NCI-H2029 treated with DMSO at 0.1 percent for 48 hours (cell line): ENCODE measurements around the gene MYO15B.

Experiments used
- DNase-seq: peaks from one replicate; lab custom pipeline; 2025; lab: John Stamatoyannopoulos, UW

MYO15B gene

DNA sequence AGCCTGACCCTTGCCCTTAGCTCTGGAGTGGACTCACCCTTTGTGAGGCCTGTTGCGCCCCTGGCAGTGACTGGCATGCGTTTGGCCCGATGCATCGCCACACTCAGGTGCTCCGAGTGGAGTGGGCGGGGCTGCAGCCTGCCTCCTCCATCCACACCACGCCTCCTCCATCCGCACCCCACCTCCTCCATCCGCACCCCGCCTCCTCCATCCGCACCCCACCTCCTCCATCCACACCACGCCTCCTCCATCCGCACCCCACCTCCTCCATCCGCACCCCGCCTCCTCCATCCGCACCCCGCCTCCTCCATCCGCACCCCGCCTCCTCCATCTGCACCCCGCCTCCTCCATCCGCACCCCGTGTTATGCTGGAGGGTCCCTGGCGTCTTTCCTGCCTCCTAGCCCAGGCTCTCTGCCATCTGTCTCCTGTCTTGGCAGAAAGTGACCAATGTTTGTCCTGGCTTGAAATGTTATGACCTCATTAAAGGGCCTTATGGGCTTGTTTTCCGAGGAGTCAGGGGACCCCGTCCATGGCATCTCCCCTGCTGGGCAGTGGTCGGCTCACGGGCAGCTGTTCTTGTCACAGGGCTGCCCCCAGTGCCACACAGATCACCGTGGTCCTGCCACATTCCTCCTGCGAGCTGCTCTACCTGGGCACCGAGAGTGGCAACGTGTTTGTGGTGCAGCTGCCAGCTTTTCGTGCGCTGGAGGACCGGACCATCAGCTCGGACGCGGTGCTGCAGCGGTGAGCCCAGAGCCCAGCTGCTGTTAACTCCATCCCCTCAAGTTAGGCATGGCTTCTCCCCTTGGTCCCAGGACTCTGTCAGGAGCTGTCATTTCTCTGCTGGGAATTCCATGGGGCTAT lies 28.7 kb upstream of the MYO15B start:
- DNase-seq: no peak

DNA sequence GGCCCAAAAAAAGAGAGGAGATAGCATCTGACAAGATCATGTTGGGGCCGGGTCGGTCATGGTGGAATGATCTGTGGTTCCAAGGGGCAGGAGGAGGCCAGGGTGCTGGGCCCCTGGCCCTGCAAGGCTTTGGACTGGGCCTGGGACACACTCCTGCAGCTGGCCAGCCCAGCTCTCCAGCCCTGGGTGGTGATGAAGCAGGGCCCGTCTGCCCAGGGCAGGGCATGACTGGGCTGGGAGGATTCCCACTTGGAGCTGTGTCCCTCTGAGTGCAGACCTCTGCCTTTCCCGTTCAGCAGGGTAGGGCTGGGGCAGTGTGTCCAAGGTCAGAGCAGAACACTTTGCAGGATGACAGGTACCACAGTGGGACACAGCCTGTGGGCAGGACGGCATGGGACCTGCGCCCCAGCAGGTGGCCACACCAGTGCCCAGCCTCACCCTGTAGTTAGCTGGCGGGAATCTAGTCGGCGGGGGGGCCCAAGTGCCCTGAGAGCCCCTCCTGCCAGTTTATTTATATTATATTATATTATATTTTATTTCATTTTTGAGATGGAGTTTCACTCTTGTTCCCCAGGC lies 27.6 kb upstream of the MYO15B start:
- no peak for DNase-seq

DNA sequence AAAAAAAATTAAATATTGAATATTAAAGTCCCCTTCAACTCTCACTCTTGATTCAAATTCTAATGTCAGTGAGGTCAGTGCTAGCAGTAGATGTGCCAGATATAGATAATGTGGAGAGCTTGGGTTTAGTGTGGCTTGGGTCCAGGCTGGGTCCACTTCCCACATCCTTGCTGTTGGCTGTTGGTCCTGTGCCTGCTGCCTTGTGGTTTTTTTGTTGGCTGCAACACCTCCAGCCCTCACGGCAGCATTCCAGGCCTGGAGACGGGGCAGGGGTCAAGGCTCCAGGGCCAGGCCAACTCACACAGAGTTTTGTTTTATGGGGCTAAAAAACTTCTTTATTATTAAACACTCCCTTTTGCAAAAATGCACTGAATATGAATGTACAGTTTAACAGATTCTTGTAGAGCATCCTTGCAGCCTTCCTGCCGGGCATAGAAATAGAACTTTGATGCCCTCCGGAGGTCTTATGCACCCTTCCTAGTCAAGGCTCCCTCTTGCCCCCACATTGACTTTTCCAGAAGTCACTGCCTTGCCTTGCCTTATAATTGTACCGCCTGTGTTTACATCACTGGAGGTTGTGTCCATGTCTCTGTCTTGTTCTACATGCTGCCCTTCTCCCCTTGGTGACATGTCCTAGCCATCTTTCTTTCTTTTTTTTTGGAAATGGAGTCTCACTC lies 25.5 kb upstream of the MYO15B start:
- DNase-seq: no peak

DNA sequence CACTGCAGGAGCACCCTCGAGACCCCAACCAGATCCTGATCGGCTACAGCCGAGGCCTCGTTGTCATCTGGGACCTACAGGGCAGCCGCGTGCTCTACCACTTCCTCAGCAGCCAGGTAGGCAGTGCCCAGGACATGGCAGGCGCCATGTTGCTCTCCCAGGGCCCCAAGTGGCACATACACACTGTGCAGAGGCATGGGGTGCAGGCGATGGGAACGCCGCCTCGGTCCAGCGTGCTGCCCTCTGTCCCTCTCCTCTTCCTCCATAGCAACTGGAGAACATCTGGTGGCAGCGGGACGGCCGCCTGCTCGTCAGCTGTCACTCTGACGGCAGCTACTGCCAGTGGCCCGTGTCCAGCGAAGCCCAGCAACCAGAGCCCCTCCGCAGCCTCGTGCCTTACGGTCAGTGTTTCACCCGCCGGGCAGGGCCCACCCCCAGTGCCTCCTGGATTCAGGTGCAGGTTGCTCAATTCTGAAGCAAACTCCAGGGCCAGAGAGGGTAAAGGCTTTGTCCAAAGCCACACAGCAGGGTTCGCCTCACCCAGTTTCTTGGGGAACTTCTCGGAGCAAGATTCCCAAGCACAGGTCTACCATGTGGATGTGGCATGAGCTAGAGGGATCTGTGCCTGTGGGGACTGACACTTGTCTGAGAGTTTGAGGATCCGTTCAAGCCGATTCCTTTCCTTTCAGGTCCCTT lies 24.4 kb upstream of the MYO15B start:
- no peak for DNase-seq

DNA sequence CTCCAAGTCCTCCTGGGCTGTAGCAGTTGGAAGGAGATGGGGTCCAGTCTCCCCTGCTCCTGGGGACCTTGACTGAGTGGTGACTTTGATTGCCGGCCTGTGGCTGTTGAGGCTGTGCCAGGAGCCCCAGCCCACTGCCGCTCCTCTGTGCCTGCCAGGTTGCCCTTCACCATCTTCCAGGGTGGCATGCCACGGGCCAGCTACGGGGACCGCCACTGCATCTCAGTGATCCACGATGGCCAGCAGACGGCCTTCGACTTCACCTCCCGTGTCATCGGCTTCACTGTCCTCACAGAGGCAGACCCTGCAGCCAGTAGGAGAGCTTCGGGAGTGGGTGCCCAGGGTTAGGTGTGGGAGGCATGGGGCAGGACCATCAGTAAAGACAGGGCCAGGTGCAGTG lies 23.4 kb upstream of the MYO15B start:
- DNase-seq: no peak

DNA sequence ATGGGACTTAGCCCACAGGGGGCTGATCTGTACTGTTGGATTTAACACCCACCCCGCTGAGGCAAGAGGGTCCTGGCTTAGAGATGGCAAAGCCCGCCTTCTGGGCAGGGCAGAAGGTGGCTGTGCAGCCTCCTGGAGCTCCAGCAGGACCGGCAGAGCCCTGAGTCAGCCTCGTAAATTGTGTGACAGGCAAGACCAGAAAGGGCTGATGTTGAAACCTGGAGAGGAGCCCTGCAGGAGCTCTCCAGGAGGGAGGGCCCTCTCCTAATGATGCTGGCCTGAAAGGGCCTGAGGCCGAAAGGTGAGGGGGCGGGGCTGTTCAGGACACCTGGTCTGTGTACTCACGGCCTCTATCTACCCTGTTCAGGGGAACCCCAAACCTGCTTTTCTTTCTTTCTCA lies 22.5 kb upstream of the MYO15B start:
- DNase-seq: no peak

DNA sequence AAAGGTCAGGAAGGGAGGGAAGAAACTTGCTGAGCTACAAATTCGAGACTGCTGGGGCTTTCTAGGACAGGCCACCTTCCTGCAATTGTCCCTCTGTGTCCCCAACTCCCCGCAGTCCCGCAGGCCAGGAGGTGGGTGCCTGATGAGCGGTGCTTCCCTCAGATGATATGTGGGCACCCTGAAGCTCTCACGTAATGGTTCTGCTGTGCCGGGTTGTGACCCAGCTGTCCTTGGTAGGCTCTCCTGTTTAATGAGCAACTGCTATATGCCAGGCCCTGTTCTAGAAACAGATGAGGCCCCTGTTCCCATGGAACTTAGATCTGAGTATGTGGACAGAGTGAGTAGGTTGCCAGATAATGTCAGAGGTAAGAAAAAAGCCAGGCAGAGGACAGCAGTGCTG lies 22.0 kb upstream of the MYO15B start:
- DNase-seq: no peak

DNA sequence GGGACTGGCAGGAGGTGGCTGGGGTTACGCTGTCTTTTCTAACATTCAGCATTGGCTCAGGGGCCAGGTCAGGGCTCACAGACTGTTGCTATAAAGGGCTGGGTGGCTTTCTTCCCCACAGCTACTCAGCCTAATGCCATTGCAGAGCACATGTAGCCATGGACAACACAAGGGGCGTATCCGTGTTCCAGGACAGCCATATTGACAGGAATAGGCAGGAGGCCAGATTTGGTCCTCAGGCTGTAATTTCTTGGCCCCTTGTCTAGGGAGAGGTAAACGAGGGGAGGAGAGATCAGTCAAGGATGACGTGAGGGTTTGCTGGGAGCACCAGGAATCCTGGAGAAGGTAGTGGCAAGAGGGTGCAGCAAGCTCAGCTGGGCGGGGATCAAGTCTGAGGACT lies 21.2 kb upstream of the MYO15B start:
- DNase-seq: no peak

DNA sequence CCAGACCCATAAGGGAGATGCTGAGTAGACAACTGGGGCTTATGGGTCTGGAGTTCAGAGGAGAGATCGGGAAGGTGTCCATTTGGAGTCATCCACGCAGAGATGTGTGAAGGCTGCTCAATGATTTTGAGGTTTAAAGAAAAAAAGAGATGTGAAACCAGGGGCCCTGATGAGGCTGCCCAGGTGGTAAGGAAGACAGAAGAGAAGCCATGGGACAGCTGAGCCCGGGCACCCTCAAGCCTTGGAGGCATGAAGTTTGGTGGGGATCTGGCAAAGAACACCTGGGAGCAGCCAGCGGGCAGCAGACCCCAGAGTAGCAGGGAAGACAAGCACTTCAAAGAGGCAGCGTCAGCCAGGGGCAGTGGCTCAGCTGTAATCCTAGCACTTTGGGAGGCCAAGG lies 20.8 kb upstream of the MYO15B start:
- no peak for DNase-seq

DNA sequence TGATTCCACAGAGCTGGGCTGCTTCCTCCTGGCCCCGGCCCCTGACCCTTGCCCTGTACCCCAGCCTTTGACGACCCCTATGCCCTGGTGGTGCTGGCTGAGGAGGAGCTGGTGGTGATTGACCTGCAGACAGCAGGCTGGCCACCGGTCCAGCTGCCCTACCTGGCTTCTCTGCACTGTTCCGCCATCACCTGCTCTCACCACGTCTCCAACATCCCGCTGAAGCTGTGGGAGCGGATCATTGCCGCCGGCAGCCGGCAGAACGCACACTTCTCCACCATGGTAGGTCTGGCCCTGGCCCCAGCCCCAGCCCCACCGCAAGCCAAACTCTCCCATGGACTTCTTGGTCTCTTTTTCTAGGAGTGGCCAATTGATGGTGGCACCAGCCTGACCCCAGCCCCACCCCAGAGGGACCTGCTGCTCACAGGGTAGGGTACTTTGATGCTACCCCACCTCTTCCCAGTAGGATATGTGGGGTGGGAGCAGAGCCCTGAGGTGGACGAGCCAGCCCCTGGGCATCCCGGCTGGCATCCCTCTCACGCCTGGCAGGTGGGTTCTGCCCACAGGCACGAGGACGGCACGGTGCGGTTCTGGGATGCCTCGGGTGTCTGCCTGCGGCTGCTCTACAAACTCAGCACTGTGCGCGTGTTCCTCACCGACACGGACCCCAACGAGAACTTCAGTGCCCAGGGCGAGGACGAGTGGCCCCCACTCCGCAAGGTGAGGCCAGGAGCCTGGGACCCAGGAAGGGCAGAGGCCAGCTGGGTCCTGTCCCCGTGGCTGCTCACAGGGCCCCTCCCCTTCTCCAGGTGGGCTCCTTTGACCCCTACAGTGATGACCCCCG lies 19.0 kb upstream of the MYO15B start:
- no peak for DNase-seq

DNA sequence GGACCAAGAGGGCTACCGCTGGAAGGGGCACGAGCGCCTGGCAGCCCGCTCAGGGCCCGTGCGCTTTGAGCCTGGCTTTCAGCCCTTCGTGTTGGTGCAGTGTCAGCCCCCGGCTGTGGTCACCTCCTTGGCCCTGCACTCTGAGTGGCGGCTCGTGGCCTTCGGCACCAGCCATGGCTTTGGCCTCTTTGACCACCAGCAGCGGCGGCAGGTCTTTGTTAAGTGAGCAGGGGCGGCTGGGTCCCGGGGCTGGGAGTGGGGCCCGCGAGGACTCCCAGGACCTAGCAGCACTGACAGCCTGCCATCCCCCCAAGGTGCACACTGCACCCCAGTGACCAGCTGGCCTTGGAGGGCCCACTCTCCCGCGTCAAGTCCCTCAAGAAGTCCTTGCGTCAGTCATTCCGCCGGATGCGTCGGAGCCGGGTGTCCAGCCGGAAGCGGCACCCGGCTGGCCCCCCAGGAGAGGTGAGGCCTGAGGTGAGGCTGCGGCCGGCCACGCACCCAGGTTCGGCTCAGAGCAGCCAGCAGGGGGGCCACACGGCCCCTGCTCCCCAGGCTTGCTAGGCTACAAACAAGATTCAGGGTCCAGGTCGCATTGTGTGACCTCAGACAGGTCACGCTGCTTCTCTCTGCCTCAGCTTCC lies 17.4 kb upstream of the MYO15B start:
- DNase-seq: no peak

DNA sequence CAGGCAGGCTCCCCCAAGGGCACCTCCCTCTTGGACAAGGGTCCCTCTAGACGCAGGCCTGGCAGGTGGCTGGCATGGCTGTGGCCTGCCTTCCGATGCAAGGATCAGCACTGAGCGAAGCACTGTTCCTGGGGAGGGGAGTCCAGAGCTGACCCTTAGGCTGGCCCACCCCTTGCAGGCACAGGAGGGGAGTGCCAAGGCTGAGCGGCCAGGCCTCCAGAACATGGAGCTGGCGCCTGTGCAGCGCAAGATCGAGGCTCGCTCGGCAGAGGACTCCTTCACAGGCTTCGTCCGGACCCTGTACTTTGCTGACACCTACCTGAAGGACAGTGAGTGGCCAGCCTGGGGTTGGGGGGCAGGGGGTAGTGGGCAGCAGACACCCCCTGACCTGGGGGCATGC lies 16.8 kb upstream of the MYO15B start:
- DNase-seq: no peak

DNA sequence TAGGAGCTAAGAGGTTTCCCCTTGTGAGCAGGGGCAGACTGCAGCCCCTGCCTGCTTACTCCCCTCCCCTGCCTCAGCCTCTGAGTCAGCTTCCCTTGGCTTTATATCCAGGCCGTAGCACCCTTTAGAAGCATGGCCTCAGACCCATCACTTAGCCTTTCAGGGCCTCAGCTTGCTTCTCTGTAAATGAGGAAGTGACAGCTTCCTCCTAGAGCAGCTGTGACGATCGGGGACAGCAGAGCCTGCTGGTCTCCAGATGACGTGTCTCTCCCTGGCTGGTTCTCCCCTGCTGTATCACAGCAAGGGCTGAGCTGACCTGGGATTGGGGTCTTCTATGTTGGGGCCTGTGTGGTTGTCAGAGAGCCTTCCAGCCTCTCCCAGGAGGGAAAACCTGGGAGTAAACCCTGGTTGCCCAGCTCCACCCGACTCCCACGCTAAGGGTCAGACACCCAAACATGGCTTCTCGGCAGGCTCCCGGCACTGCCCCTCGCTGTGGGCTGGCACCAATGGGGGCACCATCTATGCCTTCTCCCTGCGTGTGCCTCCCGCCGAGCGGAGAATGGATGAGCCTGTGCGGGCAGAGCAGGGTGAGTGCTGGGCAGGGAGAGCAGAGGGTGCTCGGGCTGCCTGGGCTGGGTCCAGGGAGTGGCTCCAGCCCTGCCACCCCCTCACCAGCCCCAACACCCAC lies 16.3 kb upstream of the MYO15B start:
- DNase-seq: no peak

DNA sequence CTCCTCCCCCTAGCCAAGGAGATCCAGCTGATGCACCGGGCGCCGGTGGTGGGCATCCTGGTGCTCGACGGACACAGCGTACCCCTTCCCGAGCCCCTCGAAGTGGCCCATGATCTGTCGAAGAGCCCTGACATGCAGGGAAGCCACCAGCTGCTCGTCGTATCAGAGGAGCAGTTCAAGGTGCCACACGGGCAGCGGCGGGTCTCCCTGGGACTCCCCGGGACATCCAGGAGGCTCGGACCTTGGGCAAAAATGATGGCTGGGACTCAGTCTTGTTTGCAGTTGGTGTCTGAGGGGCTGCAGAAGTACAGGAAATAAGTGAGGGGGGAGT lies 15.8 kb upstream of the MYO15B start:
- DNase-seq: no peak

DNA sequence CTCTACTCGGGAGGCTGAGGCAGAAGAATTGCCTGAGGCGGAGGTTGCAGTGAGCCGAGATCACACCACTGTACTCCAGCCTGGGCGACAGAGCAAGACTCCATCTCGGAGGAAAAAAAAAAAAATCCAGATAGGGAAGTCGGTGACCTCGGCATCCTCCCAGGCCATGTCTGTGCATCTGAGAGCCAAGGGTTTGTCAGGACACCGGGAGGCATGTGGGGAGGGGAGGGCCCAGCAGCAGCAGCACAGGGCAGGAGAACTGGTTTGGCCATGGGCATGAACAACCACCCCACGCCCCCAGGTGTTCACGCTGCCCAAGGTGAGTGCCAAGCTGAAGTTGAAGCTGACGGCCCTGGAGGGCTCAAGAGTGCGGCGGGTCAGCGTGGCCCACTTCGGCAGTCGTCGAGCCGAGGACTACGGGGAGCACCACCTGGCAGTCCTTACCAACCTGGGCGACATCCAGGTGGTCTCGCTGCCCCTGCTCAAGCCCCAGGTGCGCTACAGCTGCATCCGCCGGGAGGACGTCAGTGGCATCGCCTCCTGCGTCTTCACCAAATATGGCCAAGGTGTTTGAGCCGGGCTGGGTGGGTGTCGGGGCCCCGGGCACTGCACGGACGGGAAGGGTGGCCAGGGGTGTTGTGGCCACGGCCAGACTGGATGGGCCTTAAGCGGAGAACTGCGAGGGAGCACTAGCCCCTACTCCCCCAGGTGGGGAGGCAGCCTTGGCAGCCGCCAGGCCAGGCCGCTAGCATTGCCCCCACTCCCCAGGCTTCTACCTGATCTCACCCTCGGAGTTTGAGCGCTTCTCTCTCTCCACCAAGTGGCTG lies 14.7 kb upstream of the MYO15B start:
- DNase-seq: no peak

DNA sequence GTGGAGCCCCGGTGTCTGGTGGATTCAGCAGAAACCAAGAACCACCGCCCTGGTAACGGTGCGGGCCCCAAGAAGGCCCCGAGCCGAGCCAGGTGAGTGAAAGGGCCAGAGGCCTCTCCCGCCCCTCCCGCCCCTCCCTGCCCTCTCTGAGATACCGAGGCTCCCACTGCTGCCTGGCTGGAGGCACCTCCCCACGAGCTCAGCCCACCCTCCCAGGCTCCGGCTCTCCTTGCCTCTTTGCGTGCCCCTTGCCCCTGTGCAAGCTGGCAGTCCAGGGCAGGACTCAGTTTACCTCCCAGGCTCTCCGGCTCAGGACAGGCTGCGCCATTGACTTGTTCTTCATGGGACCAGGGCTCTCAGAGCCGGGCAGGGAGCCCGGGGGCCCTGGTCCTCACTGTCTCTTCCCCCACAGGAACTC lies 14.1 kb upstream of the MYO15B start:
- no peak for DNase-seq

DNA sequence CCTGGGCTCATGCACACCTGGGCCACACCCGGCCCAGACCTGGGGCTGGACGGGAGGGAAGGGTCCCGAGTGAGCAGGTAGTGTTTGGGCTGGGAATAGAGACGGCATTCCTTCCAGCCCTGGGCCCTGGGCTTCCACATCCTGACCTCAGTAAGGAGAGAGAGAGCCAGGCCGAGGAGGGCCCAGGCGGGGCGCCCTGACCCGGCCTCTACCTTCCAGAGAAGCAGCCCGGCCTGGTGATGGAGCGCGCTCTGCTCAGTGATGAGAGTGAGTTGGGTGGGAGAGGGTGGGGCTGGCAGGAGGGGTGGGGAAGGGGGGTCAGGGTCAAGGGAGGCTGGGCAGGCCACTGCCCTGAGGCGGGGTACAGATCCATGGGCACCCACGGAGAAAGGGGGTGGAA lies 13.6 kb upstream of the MYO15B start:
- DNase-seq: no peak

DNA sequence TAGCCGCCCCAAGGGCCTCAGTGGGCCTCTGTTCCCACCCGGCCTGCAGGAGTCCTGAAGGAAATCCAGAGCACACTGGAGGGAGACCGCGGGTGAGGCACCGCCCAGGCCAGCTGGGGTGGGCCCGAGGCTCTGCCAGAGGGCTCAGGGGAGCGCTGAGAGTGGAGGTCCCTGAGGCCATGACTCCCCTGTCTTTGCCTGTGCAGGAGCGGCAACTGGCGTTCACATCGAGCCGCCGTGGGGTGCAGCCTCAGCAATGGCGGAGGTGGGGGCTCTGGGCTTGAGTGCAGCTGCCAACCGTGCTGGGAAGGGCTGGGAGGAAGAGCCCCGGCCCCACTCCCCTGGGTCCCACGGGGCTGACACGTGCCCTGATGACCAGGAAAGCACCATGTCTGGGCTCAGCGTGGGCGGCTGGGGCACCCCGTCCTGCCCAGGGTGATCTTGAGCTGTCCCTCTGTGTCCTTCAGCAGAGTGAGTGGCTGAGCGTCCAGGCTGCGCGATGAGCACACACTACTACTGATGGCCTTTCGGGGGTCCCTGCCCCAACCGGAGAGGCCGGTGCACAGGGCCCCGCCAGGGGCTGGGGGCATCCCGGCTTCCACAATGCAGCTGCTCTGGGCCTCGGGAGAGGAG lies 13.1 kb upstream of the MYO15B start:
- DNase-seq: no peak

DNA sequence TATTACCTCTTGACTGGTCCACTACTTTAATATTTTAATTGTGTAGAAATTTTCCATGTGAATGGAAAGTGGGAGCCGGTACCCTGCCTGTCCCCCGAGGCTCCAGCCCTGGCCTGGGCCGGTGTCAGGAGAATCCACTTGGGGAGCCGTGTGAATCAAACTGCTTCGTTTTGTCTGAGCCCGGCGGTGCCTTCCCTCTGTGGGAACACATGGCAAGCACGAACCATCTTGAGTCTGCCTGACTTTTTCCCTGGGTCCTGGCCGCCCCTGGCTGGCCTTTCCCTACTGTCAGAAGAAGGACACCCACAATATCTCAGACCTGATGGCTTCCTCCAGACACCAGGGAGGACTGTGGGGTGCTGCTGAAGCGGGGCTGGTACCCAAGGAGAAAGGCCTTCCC lies 12.4 kb upstream of the MYO15B start:
- DNase-seq: no peak
